ENCODE measurements around the gene DNAH6. TPM values are rescaled to one million over a fixed set of nuclear protein-coding genes. Genes with fewer than 3 reads are reported as not detected.

Gene DNAH6
- total RNA-seq, 1 experiment from 2014 or later = 0.26 TPM

DNA sequence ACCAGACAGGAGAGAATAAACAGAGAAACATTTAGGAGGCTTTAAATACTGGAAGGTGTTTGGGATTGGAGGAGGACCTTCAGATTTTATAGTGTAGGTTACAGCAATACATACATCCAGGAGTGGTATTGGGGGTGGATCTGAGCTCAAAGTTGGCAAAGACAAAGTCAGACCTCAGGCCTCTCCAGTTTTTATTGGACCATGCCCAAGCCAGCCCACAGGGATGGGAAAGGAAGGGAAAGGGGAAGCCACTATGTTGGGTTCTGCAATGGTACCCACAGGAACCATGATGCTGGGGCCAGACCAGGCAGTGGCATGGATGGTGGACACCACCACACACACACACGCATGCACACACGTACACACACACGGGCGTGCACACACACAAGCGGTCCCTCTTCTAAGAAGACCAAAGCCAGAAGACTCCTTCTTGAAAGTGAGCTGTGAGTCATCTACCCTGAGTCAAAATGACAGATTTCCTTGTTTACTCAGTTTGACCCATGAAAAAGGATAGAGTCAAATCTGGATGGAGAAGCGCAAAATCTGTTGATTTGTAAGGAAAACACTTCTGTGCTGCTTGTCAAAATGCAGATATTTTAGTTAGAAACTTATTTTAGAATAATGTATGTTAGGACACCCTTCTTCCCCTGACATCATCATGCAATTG is 276.7 kb downstream of the DNAH6 start:
- no peak for DNase-seq
- H2BK15ac ChIP-seq (ENCODE audit: low read depth, low read length) = no peak overlapping the region
- no peak overlapping the region for H3K4me3 Mint-ChIP-seq
- no peaks in the 10 kb centered on the region for H3K79me2 ChIP-seq (ENCODE audit: insufficient read depth, low read length)
- no peaks in the 10 kb centered on the region for H3K79me1 ChIP-seq (ENCODE audit: insufficient read depth, low read depth, low read length, poor library complexity, severe bottlenecking)
- no peak overlapping the region for H2BK12ac ChIP-seq (ENCODE audit: insufficient read length, low read depth, low read length)
- 0 out of 5 replicates have a peak, but pooled peaks cover 0 to 4% of the 10 kb centered on the region in 2 experiments for H3K9me3 Mint-ChIP-seq
- H3K27ac Mint-ChIP-seq = no peak overlapping the region
- H2AK5ac ChIP-seq (ENCODE audit: insufficient read length, low read length) = no peak overlapping the region
- WGBS (ENCODE audit: extremely low coverage, insufficient read length, low lambda C conversion rate) = no CpG with 5 or more reads among the region's 6 CpGs
- no peak overlapping the region for H3T11ph ChIP-seq (ENCODE audit: low read length)
- no peak overlapping the region for H4K8ac ChIP-seq (replicated peaks; ENCODE audit: insufficient read length, low read depth, low read length)
- no peak overlapping the region for H3K18ac ChIP-seq (ENCODE audit: insufficient read length, low read depth, low read length)
- no peak overlapping the region for H4K91ac ChIP-seq (ENCODE audit: insufficient read length, low read depth, low read length)
- no peak overlapping the region for H3K4ac ChIP-seq (ENCODE audit: low read depth, low read length)
- H3K23me2 ChIP-seq (ENCODE audit: insufficient read length, low read depth, low read length, poor library complexity, severe bottlenecking) = no peaks in the 10 kb centered on the region
- TF ChIP-seq, protein P1, sequence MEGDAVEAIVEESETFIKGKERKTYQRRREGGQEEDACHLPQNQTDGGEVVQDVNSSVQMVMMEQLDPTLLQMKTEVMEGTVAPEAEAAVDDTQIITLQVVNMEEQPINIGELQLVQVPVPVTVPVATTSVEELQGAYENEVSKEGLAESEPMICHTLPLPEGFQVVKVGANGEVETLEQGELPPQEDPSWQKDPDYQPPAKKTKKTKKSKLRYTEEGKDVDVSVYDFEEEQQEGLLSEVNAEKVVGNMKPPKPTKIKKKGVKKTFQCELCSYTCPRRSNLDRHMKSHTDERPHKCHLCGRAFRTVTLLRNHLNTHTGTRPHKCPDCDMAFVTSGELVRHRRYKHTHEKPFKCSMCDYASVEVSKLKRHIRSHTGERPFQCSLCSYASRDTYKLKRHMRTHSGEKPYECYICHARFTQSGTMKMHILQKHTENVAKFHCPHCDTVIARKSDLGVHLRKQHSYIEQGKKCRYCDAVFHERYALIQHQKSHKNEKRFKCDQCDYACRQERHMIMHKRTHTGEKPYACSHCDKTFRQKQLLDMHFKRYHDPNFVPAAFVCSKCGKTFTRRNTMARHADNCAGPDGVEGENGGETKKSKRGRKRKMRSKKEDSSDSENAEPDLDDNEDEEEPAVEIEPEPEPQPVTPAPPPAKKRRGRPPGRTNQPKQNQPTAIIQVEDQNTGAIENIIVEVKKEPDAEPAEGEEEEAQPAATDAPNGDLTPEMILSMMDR (conservative IDR thresholded peaks at IDR 0.05) = no peak
- H3K14ac ChIP-seq (ENCODE audit: insufficient read depth, low read length) = no peak overlapping the region
- no peaks in the 10 kb centered on the region for H3K27me3 ChIP-seq (ENCODE audit: insufficient read depth, low read length)
- H4K20me1 ChIP-seq (ENCODE audit: control insufficient read depth, insufficient read depth, insufficient read length) = no peaks in the 10 kb centered on the region
- no peak overlapping the region for H2BK120ac ChIP-seq (ENCODE audit: low read depth, low read length, poor library complexity, severe bottlenecking)
- H3K4me1 Mint-ChIP-seq = peaks cover 0 to 3% of the 10 kb centered on the region in 2 experiments; a peak in 2 of 4 replicates
- H3K9ac ChIP-seq (ENCODE audit: extremely low read depth, insufficient read length, low read length) = no peak overlapping the region
- H3K9me3 ChIP-seq (ENCODE audit: control insufficient read depth, low read depth, low read length) = no peaks in the 10 kb centered on the region
- H2BK20ac ChIP-seq (ENCODE audit: low read depth, low read length, poor library complexity, severe bottlenecking) = no peak overlapping the region
- no peak overlapping the region for H3K23ac ChIP-seq (ENCODE audit: insufficient read length, low read depth, low read length)
- H4K5ac ChIP-seq (ENCODE audit: insufficient read length, low read depth, low read length) = no peak overlapping the region
- H3K36me3 Mint-ChIP-seq (ENCODE audit: insufficient read depth in 1 of 3, low read depth in 3 of 3) = no peaks in the 10 kb centered on the region
- H3K27ac ChIP-seq (ENCODE audit: insufficient read length, low read depth, low read length) = no peak overlapping the region
- H2BK5ac ChIP-seq (ENCODE audit: insufficient read length, low read length) = no peak overlapping the region
- no peaks in the 10 kb centered on the region for H3K4me1 ChIP-seq (ENCODE audit: insufficient read depth, low read length)
- no peaks in the 10 kb centered on the region; the same call in 1 of the 2 replicates for H3K27me3 Mint-ChIP-seq (ENCODE audit: low read depth)
- H2AFZ ChIP-seq (ENCODE audit: low read length) = no peak overlapping the region
- H3K56ac ChIP-seq (ENCODE audit: insufficient read length, low read depth, low read length) = no peak overlapping the region
- H3K4me2 ChIP-seq (ENCODE audit: insufficient read depth, insufficient read length, low read length) = no peak overlapping the region
